Activated CD8-positive, alpha-beta memory T cell treated with anti-CD3 and anti-CD28 coated beads, Interleukin-2, amount 50 U/mL, for 1 hour (primary cell): ENCODE results near the gene COX7C.
"Not testable (repeated sequence)": the region's sequence is repeated elsewhere in the genome, so short reads cannot be mapped to it uniquely, and the experiment has no call there.

ENCODE experiments used
- DNase-seq: peaks from one replicate; pipeline ENCODE4 v3.0.0-alpha.2; 2020; ENCODE audit errors: extremely low read depth

COX7C gene

GRCh38 chr5:86617756-86618576, at the start of gene COX7C:
Gene COX7C, plus strand, starts transcription at chr5:86617941. Its CDS starts 115 bp downstream, at chr5:86618056.
- DNase-seq: peak; percentile 87

GRCh38 chr5:86569522-86570426, 48.0 kb upstream of the COX7C start:
- not testable (repeated sequence) for DNase-seq

GRCh38 chr5:86570427-86571083, 47.2 kb upstream of the COX7C start:
- no peak for DNase-seq

- DNase-seq: not testable (repeated sequence)
These were observed 46.6 kb upstream of the COX7C start for GRCh38 chr5:86571109-86571508.

GRCh38 chr5:86572825-86573517, 44.8 kb upstream of the COX7C start:
- no peak for DNase-seq

- no peak for DNase-seq
These were observed 38.2 kb upstream of the COX7C start for GRCh38 chr5:86579502-86579901.

GRCh38 chr5:86596476-86596875, 21.3 kb upstream of the COX7C start:
- no peak for DNase-seq

GRCh38 chr5:86605881-86606280, 11.9 kb upstream of the COX7C start:
- DNase-seq: no peak

- DNase-seq: no peak
These were observed 4.3 kb upstream of the COX7C start for GRCh38 chr5:86613455-86613854.

- no peak for DNase-seq
These were observed 409 bp upstream of the COX7C start for GRCh38 chr5:86617309-86617755.

- no peak for DNase-seq
These were observed 6.2 kb downstream of the COX7C start for GRCh38 chr5:86623785-86624483.

GRCh38 chr5:86625148-86625547, 7.4 kb downstream of the COX7C start:
- DNase-seq: no peak

GRCh38 chr5:86626149-86626548, 8.4 kb downstream of the COX7C start:
- DNase-seq: no peak

- DNase-seq: no peak
These were observed 13.4 kb downstream of the COX7C start for GRCh38 chr5:86631165-86631564.

GRCh38 chr5:86640998-86641397, 23.3 kb downstream of the COX7C start:
- DNase-seq: no peak

- no peak for DNase-seq
These were observed 27.1 kb downstream of the COX7C start for GRCh38 chr5:86644843-86645242.

- DNase-seq: no peak
These were observed 28.1 kb downstream of the COX7C start for GRCh38 chr5:86645885-86646284.

- DNase-seq: no peak
These were observed 28.9 kb downstream of the COX7C start for GRCh38 chr5:86646671-86647070.

GRCh38 chr5:86649832-86650505, 32.2 kb downstream of the COX7C start:
- no peak for DNase-seq

- DNase-seq: not testable (repeated sequence)
These were observed 43.0 kb downstream of the COX7C start for GRCh38 chr5:86660771-86661170.
